Dedifferentiated amniotic fluid mesenchymal stem cell (primary cell): ENCODE data around the gene NUP93.
A peak's percentile ranks its signal among the peaks of the same experiment; 100 is the strongest.

Experiments
- DNase-seq: peaks from one replicate; pipeline ENCODE4 v3.0.0-alpha.2; 2016; ENCODE audit errors: extremely low spot score

The NUP93 gene

DNA sequence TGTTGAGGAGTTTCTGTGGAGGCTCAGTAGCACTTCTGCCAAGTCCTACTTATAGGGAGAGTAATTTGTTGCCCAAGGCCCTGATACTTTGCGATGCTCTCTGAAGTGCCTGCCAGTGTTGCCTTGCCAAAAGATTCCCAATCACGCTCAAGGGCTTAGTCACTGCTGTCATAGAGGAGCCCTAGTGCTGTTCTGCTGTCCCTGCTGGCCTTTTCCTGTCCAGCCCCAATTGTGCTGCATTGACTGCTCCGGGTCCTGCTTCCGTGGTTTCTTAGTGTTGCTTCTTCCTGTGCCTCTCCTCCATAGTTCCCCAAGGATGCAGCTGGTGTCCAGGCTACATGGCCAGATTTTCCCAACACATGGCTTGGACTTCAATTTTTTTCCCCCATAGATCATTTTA lies 13.9 kb downstream of the NUP93 start:
- DNase-seq = no peak

- no peak for DNase-seq
Measured at GRCh38 chr16:56744996-56745640, 15.2 kb downstream of the NUP93 start.

- DNase-seq = no peak
Measured at GRCh38 chr16:56747486-56748045, 17.6 kb downstream of the NUP93 start.

- DNase-seq = no peak
Measured at GRCh38 chr16:56748191-56748590, 18.3 kb downstream of the NUP93 start.

GRCh38 chr16:56748826-56749225 lies 18.9 kb downstream of the NUP93 start:
- DNase-seq = no peak

GRCh38 chr16:56749672-56750491 lies 20.0 kb downstream of the NUP93 start:
- peak; percentile 47 for DNase-seq

DNA sequence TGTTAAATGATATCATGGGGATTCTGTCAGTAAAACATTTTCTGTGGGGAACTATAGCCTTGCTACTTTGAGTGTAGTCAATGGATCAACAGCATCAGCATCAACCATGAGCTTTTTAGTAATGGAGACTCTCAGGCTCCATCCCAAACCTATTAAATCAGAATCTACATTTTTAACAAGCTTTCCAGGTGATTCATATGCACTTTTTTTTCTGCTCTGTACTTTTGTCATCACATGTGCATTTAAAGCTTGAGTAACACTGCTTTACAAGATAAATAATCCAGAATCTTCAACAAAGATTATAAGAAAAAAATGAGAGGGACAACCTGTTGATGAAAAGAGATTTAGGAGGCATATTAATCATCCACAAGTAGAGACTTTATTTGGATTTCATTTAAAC lies 23.5 kb downstream of the NUP93 start:
- DNase-seq = no peak

DNA sequence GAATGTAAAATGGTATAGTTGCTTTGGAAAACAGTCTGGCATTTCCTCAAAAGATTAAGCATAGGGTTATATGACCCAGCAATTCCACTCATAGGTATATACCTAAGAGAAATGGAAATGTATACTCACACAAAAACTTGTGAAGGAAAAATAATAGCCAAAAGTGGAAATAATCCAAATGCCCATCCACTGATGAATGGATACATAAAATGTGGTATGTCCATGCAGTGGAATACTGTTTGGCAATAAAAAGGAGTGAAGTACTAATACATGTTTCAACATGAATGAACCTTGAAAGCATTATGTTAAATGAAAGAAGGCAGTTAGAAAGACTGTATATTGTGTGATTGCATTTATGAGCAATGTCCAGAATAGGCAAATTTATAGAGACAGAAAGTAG lies 25.1 kb downstream of the NUP93 start:
- DNase-seq = no peak

GRCh38 chr16:56758432-56758831 lies 28.5 kb downstream of the NUP93 start:
- DNase-seq = no peak

GRCh38 chr16:56758930-56759329 lies 29.0 kb downstream of the NUP93 start:
- DNase-seq = no peak

DNA sequence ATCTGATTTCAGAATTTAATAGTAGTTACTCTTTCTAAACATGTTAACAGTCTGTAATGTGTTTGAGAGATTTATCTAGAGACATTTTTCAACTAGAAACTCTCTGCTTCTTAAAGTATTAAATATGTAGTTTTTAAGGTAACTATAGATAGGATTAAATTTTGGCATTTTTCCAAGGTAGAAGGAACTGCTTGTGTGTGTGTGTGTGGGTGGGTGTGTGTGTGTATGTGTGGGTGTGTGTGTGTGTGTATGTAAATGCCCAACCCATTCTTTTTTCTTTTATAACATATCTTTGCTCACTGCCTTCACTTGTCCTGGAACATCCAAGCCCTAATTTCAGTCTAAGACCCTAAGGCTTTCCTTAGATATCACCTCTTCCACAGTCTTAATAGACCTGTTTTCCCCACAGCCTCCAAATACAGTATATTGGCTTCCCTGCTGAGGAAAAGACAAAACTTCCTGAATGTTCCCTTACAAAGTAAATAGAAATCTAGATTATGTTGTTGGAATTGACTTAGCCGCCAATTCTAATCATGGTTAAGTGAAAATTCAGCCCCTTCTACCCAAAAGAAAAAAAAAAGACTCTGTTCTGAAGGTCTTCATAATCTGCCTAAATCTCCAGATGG lies 33.5 kb downstream of the NUP93 start:
- no peak for DNase-seq

DNA sequence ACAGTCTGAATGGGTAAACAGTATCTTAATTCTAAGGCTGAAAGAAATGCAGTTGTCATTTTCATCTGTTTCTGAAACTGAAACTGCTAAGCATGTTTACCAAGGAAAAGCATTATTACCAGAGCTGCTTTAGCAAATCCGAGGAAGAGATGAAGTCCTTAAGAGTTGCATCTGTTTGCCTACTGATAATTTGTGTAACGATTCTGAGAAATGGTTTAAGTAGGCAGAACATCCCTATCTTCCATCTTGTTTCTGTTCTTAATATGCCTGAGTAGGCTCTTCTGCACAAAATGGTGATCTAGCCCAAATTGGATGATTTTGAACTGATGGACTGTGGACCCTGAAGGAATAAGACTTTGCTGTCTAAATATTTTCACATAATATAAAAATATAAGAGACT lies 34.9 kb downstream of the NUP93 start:
- no peak for DNase-seq

- no peak for DNase-seq
Measured at GRCh38 chr16:56765949-56766348, 36.0 kb downstream of the NUP93 start.

DNA sequence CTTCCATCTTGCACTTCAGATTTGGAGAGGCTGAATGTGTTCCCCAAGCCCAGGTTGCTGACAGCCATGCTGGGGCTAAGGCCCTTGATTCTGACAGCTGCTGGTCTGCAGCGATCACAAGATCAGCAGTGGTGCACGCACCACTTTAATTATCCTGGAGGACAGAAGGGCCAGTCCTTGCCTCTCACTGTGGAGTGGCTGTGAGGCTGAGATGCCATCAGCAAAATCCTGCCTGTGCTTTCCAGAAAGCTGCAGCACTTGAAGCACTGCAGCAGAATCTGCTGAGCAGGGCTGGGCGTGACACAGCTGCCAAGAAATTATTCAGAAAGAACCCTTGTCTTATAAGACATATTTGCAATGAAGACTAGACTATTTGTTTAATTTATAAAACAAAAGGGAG lies 37.1 kb downstream of the NUP93 start:
- DNase-seq = no peak

DNA sequence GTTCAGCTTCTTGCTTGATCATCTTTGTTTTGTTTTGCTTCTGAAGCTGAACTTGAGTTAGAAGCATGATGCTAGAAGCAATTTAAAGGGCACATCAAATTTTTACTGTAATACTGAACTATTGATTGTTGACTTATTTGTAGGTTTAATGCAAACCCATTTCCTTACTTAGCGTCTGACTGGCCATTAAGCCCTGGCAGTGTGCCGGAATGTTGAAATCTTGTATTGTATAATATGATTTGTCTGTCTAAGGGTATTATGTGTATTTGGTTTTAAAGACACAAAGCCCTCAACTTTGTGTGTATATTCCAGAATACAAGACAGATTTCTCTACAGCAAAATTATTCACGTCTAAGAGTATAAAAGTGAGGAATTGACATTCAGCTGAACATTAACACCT lies 39.7 kb downstream of the NUP93 start:
- no peak for DNase-seq

DNA sequence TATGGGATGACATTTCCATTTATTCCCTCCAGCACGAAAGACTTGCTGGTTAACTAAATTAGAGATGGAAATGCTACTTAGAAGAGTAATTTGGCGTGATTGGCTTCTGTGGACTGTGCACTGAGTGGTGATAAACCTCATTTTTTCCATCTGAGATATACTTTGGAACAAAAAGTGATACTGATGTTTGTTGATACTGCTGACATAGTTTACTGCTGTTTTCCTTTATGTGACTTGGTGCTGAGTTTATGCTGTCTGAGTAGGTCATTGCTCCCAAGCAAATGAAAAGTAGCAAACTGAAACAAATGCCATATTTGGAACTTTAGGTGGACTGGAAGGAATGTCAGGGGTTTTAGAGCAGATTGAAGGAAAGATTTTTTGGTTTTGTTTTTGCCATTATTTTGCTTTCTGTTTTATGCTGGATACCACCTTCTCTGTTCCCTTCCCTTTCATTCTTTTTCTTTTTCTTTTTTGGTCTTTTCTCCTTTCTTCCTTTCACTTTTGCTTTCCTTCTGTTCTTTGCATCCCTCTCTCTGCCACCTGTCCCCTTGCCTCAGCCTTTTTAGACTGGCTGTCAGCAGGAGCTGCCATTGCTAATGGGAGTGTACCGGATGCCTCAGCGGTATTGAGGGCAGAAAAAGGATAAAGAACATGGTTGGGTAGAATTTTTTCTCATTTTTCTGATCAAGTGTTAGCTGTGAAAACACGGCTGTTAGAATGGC lies 41.8 kb downstream of the NUP93 start:
- no peak for DNase-seq

- DNase-seq = no peak
Measured at GRCh38 chr16:56773532-56773931, 43.6 kb downstream of the NUP93 start.

- DNase-seq = no peak
Measured at GRCh38 chr16:56774016-56774680, 44.2 kb downstream of the NUP93 start.

DNA sequence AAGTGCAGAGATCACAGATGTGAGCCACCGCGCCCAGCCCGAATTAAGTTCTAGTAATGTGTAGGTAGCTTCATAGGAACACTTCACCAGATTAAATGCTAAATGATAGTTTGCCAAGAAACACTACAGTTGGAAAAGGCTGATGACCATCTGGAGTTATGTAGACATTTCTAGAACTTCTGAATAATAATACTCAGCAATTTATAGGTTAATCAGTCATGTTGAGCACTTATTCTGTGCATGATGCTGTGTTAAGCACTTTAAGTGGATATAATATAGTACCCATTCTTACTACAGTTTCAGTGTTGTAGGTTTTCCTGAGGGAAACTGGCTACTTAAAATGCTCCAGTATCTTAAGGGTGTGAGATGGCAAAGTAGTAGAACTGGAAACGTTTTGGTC lies 45.2 kb downstream of the NUP93 start:
- no peak for DNase-seq

DNA sequence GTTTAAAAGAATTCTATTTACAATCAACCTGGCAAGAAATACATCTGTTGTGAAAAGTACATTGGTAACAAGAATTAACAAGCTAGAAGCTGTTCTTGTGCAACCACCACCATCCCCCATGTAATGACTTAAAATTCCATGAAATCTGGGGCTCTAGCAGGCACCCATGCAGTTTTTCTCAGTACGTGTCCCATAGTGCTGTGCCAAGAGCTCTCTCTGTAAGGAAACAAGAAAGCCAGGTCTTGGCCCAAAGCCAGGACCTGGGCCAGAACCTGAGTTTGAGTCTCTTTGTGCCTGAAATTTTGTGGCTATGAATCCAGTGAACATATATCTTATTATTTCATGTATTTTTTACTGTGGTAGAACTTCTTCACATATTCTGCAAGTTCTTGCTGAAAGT lies 46.6 kb downstream of the NUP93 start:
- no peak for DNase-seq

GRCh38 chr16:56777001-56777400 lies 47.1 kb downstream of the NUP93 start:
- DNase-seq = no peak

DNA sequence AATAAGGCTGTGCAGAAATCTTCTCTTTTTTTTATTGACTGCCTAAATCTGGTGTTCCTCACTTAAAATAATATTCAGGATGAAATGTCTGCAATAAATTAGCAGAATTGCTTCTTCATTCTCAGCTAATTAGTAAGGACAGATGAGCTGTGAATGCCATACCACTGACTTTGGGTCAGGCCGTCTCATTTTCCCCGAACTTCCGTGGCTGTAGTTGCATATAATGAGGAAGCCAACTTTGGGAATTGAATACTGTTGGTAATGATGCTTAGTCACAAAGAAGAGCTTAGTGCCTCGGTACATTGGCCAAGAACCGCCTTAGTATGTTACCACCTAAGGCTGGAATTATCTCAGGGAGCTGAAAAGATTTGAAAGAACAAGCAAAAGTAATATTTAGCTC lies 47.6 kb downstream of the NUP93 start:
- no peak for DNase-seq
